Nephron (organoid): Measurements from ENCODE around the gene SORBS1.
A peak's percentile ranks its signal among the peaks of the same experiment; 100 is the strongest.

Source experiments
- H3K27ac Mint-ChIP-seq, 3 experiments: 2 replicates each; pipeline ENCODE4 v1.8.0; 2020; ENCODE audit warnings: mixed read lengths in 3 of 3, mild to moderate bottlenecking in 2 of 3, moderate library complexity in 1 of 3
- H3K27me3 Mint-ChIP-seq: 2 replicates; pipeline ENCODE4 v1.8.0; 2021; ENCODE audit warnings: low read depth, mild to moderate bottlenecking, moderate library complexity, mixed read lengths
- H3K36me3 Mint-ChIP-seq: 2 replicates; pipeline ENCODE4 v1.8.0; 2020; ENCODE audit warnings: low read depth, mixed read lengths
- H3K4me1 Mint-ChIP-seq: 2 replicates; pipeline ENCODE4 v1.8.0; 2020; ENCODE audit warnings: mixed read lengths
- H3K4me3 Mint-ChIP-seq, 3 experiments: 2 replicates each; pipeline ENCODE4 v1.8.0; 2020; ENCODE audit warnings: mild to moderate bottlenecking in 3 of 3, mixed read lengths in 3 of 3, moderate library complexity in 2 of 3
- H3K9me3 Mint-ChIP-seq: 2 replicates; pipeline ENCODE4 v1.8.0; 2020; ENCODE audit warnings: mixed read lengths
- CTCF ChIP-seq, 3 experiments: fragments of 200-600 bp; sonication (generic); IDR thresholded peaks; one replicate each; pipeline ENCODE4 v1.5.0; 2021; ENCODE audit warnings: antibody characterized with exemption in 3 of 3; ENCODE audit not compliant: unreplicated experiment in 3 of 3

Gene SORBS1

DNA sequence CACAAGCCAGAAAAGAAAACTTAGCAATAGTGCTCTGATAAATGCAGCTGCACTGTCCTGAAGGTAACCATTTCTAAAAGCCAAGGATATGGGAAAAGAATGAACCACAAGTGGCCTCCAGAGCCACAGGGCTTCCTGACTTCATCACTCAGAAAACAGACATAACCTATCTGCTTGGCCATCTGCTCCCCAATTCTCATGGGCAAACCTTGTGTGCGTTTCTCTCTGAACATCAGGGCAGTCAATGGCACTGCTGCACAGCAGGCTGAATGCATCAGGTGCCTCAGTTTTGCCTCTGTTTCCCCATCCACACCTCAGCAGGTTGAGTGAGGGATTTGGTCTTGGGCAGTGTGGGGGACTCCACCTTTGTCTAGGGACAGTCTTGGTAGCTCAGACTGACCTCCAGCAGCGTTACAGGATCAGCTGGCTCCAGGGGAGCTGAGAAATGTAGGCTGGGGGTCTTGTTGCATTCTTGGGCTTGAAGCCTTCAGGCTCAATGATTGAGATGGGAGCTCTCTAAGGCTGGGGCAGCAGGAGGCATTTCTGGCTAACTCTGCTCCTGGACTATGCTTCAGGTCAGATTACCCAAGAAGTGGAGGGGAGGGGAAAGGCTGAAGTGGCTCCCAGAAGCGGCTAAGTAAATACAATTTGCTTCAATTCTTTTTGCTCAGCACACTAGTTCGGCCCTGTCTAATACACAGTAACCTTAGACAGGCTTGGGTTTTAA, 246.8 kb downstream of the SORBS1 start:
- Mint-ChIP-seq H3K4me3 (no peak overlapping the region), H3K27ac (no peak overlapping the region), H3K36me3 (peaks cover 19% of the 10 kb centered on the region), H3K27me3 (peaks cover 4% of the 10 kb centered on the region), H3K4me1 (peaks cover 10% of the 10 kb centered on the region), H3K9me3 (no peaks in the 10 kb centered on the region)
- TF ChIP-seq CTCF (IDR thresholded peaks at IDR 0.05; ENCODE audit: unreplicated experiment in 3 of 3) = no peak

DNA sequence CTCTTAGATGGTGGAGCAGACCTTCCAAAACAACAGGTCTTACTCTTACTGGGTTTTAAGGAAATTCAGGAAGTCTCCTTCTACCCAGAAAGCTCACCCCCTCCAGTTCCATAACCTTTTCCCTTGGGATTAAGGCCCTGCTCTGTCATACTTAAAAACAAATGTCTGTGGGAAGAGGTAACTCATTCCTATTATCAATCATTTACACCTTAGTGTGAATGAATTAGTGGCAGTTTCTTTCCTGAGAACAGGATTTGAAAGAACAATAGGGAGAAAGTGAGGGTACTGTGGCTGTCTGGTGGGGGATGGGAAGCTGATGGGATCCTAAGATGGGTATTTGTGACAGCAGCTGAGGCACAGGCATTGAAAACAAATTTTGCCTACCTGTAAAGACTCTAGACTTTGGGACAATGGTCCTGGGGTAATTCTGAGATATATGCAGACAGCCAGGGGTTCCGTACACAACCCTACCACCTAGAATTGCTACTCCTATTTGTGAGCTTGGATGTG, 248.1 kb downstream of the SORBS1 start:
- Mint-ChIP-seq H3K4me3 (no peak overlapping the region), H3K27ac (no peak overlapping the region), H3K9me3 (no peaks in the 10 kb centered on the region), H3K36me3 (peaks cover 16% of the 10 kb centered on the region), H3K4me1 (peaks cover 17% of the 10 kb centered on the region), H3K27me3 (peaks cover 4% of the 10 kb centered on the region)
- TF ChIP-seq CTCF (IDR thresholded peaks at IDR 0.05; ENCODE audit: unreplicated experiment in 3 of 3) = no peak

DNA sequence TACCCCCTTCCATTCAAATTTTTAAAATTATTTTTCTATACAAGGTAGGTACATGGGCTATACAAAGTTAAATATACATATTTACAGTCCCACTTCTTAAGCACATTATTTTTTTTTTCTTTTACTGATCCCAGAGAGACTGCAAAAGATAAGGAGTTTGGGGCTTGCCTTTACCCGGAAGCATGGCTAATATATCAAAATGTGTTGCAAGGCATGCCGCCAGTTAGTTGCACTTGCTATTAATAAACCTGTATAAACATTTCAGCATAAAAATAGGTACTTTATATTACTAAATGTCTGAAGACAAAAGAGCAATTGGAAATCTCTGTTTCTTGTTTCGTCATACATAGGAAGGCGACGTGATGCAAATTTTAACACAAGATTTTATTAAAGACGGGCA, 248.9 kb downstream of the SORBS1 start:
- TF ChIP-seq CTCF (IDR thresholded peaks at IDR 0.05; ENCODE audit: unreplicated experiment in 3 of 3) = no peak
- no peaks in the 10 kb centered on the region for H3K9me3 Mint-ChIP-seq
- no peak overlapping the region for H3K4me3 Mint-ChIP-seq
- peaks cover 17% of the 10 kb centered on the region for H3K4me1 Mint-ChIP-seq
- peaks cover 4% of the 10 kb centered on the region for H3K27me3 Mint-ChIP-seq
- H3K36me3 Mint-ChIP-seq = peaks cover 15% of the 10 kb centered on the region
- H3K27ac Mint-ChIP-seq = no peak overlapping the region

GRCh38 chr10:95309958-95310357, 251.2 kb downstream of the SORBS1 start:
- TF ChIP-seq CTCF (IDR thresholded peaks at IDR 0.05; ENCODE audit: unreplicated experiment in 3 of 3) = no peak
- Mint-ChIP-seq H3K27me3 (peaks cover 4% of the 10 kb centered on the region), H3K27ac (no peak overlapping the region), H3K36me3 (peaks cover 11% of the 10 kb centered on the region), H3K4me1 (peaks cover 17% of the 10 kb centered on the region), H3K9me3 (no peaks in the 10 kb centered on the region), H3K4me3 (no peak overlapping the region)

DNA sequence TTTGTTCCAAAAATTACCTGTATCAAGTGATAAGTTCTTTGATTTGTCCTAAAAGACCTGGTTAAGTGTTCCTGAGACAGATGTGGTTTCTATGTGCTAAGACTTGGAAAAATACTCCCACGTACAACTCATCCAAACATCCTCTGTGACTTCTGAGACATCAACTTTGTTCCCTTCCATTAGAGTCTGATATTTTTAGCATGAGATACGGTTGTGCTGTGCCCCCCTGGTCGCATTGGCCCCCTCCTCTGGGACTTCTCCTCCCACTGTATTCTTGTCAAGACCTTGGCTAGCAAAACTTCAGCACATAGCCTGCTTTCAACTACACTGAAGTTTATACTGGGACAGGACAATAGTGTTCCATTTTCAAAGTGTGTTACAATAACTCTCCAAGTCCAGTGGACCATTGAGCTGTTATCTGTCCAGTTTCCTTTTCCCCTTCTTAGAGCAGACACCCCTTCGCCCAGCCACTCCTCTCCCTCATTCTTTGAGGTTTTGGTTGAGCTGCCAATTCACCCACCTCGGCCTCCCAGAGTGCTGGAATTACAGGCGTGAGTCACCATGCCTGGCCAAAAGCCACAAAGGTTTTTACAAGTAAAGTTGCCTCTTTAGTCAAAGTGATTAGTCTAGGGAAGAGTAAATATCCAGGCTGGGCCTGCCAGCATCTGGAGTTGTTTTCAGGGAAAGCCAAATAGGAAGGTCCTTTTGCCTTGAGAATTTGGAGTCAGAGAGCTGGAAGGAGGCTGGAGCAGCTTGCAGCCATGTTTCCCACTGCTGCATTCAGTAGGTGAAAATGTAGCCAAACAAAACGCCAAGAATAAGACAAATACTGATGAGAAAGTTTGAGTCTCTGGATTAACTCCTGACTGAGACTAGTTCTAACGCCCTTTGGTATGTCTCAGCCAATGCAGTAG, 252.5 kb downstream of the SORBS1 start:
- Mint-ChIP-seq H3K4me3 (no peak overlapping the region), H3K9me3 (no peaks in the 10 kb centered on the region), H3K27ac (peak overlapping the region in 2 of 3 experiments; percentile 56 to 62), H3K36me3 (no peaks in the 10 kb centered on the region), H3K27me3 (peaks cover 4% of the 10 kb centered on the region), H3K4me1 (peaks cover 17% of the 10 kb centered on the region)
- TF ChIP-seq CTCF (IDR thresholded peaks at IDR 0.05; ENCODE audit: unreplicated experiment in 3 of 3) = no peak
